MM.1S (cell line): ENCODE results near the gene MGARP.
A peak's percentile ranks its signal among the peaks of the same experiment; 100 is the strongest.
"Not testable (repeated sequence)": the region's sequence is repeated elsewhere in the genome, so short reads cannot be mapped to it uniquely, and the experiment has no call there.

Experiments used
- DNase-seq: peaks from one replicate; pipeline ENCODE4 v3.0.0-alpha.2; 2015
- H2AFZ ChIP-seq: fragments of 300-600 bp; sonication (generic); 2 replicates; pipeline ENCODE4 v1.6.0; 2016; ENCODE audit warnings: antibody characterized with exemption, low read length
- H3F3A ChIP-seq: fragments of 300-600 bp; sonication (generic); 2 replicates; pipeline ENCODE4 v1.6.1; 2016; ENCODE audit warnings: mild to moderate bottlenecking, antibody characterized with exemption, low read length, moderate library complexity, mixed read lengths; ENCODE audit not compliant: insufficient read depth
- H3K27ac ChIP-seq: fragments of 300-600 bp; sonication (generic); 2 replicates; pipeline ENCODE4 v1.5.1; 2016; ENCODE audit warnings: mild to moderate bottlenecking, low read length
- H3K27me3 ChIP-seq: fragments of 300-600 bp; sonication (generic); replicated peaks from 2 replicates; pipeline ENCODE4 v1.6.0; 2016; ENCODE audit warnings: low read length; ENCODE audit not compliant: insufficient read depth
- H3K36me3 ChIP-seq: fragments of 300-600 bp; sonication (generic); replicated peaks from 2 replicates; pipeline ENCODE4 v1.6.1; 2016; ENCODE audit warnings: mild to moderate bottlenecking, low read length, mixed read lengths; ENCODE audit not compliant: insufficient read depth
- H3K4me1 ChIP-seq: fragments of 300-600 bp; sonication (generic); 2 replicates; pipeline ENCODE4 v1.6.1; 2016; ENCODE audit warnings: low read length, mixed read lengths
- H3K4me2 ChIP-seq: fragments of 300-600 bp; sonication (generic); 2 replicates; pipeline ENCODE4 v1.6.0; 2016; ENCODE audit warnings: low read depth, low read length
- H3K4me3 ChIP-seq: fragments of 300-600 bp; sonication (generic); 2 replicates; pipeline ENCODE4 v1.5.1; 2016; ENCODE audit warnings: low read length, mixed read lengths
- H3K79me2 ChIP-seq: fragments of 300-600 bp; sonication (generic); 2 replicates; pipeline ENCODE4 v1.6.1; 2016; ENCODE audit warnings: mixed run types, low read length, mixed read lengths
- H3K9ac ChIP-seq: fragments of 300-600 bp; sonication (generic); 2 replicates; pipeline ENCODE4 v1.6.1; 2016; ENCODE audit warnings: low read length, mixed read lengths
- H3K9me2 ChIP-seq: fragments of 300-600 bp; sonication (generic); replicated peaks from 2 replicates; pipeline ENCODE4 v1.6.1; 2016; ENCODE audit warnings: mild to moderate bottlenecking, low read length, mixed read lengths; ENCODE audit not compliant: insufficient read depth
- H3K9me3 ChIP-seq: fragments of 300-600 bp; sonication (generic); replicated peaks from 2 replicates; pipeline ENCODE4 v1.6.1; 2016; ENCODE audit warnings: mild to moderate bottlenecking, low read length, mixed read lengths; ENCODE audit not compliant: insufficient read depth
- H4K20me1 ChIP-seq: fragments of 300-600 bp; sonication (generic); 2 replicates; pipeline ENCODE4 v1.6.1; 2016; ENCODE audit warnings: mild to moderate bottlenecking, low read length, moderate library complexity, mixed read lengths; ENCODE audit not compliant: insufficient read depth
- EZH2 ChIP-seq: fragments of 300-600 bp; sonication (generic); optimal IDR thresholded peaks from 2 replicates; pipeline ENCODE3; 2017; ENCODE audit warnings: low read depth, mild to moderate bottlenecking, antibody characterized with exemption, low read length, mixed read lengths
- EZH2phosphoT487 ChIP-seq: fragments of 300-600 bp; sonication (generic); IDR thresholded peaks from 2 replicates; pipeline ENCODE4 v1.6.1; 2018; ENCODE audit warnings: antibody characterized with exemption, low read length
- TF ChIP-seq, protein P1 (sequence below): fragments of 300-600 bp; sonication (generic); IDR thresholded peaks from 2 replicates; pipeline ENCODE4 v1.5.1; 2016; ENCODE audit warnings: antibody characterized with exemption, low read length, mixed read lengths

Gene MGARP

GRCh38 chr4:139315221-139315675, 35.2 kb upstream of the MGARP start:
- peak overlapping the region; percentile 77 for H3K4me2 ChIP-seq
- peaks cover 43% of the 10 kb centered on the region for H4K20me1 ChIP-seq
- TF ChIP-seq, protein P1, sequence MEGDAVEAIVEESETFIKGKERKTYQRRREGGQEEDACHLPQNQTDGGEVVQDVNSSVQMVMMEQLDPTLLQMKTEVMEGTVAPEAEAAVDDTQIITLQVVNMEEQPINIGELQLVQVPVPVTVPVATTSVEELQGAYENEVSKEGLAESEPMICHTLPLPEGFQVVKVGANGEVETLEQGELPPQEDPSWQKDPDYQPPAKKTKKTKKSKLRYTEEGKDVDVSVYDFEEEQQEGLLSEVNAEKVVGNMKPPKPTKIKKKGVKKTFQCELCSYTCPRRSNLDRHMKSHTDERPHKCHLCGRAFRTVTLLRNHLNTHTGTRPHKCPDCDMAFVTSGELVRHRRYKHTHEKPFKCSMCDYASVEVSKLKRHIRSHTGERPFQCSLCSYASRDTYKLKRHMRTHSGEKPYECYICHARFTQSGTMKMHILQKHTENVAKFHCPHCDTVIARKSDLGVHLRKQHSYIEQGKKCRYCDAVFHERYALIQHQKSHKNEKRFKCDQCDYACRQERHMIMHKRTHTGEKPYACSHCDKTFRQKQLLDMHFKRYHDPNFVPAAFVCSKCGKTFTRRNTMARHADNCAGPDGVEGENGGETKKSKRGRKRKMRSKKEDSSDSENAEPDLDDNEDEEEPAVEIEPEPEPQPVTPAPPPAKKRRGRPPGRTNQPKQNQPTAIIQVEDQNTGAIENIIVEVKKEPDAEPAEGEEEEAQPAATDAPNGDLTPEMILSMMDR, result no peak
- TF ChIP-seq EZH2 (no peak), EZH2phosphoT487 (no peak)
- peaks cover 100% of the 10 kb centered on the region for H3K79me2 ChIP-seq
- peak overlapping the region; percentile 44; the same call in 1 of the 2 replicates for H3K4me3 ChIP-seq
- H3K9ac ChIP-seq, result no peak overlapping the region
- H3K4me1 ChIP-seq, result peaks cover 14% of the 10 kb centered on the region
- H3K9me3 ChIP-seq, result no peaks in the 10 kb centered on the region
- no peaks in the 10 kb centered on the region for H3K27me3 ChIP-seq
- H2AFZ ChIP-seq, result no peak overlapping the region
- no peaks in the 10 kb centered on the region for H3K36me3 ChIP-seq
- DNase-seq, result no peak
- H3K27ac ChIP-seq, result peak overlapping the region; percentile 18; the same call in 1 of the 2 replicates
- no peaks in the 10 kb centered on the region for H3K9me2 ChIP-seq
- peaks cover 12% of the 10 kb centered on the region for H3F3A ChIP-seq

GRCh38 chr4:139314047-139314800, 34.2 kb upstream of the MGARP start:
- no peak overlapping the region for H3K4me3 ChIP-seq
- H3K79me2 ChIP-seq, result peaks cover 100% of the 10 kb centered on the region
- no peak for DNase-seq
- TF ChIP-seq, protein P1, result no peak
- TF ChIP-seq EZH2phosphoT487, result no peak
- TF ChIP-seq EZH2, result no peak
- H2AFZ ChIP-seq, result no peak overlapping the region
- no peaks in the 10 kb centered on the region for H3K36me3 ChIP-seq
- H3K27me3 ChIP-seq, result no peaks in the 10 kb centered on the region
- no peak overlapping the region for H3K27ac ChIP-seq
- H3K4me2 ChIP-seq, result no peak overlapping the region
- no peaks in the 10 kb centered on the region for H3K9me2 ChIP-seq
- peaks cover 2% of the 10 kb centered on the region for H3F3A ChIP-seq
- H4K20me1 ChIP-seq, result peaks cover 44% of the 10 kb centered on the region
- H3K4me1 ChIP-seq, result peaks cover 3% of the 10 kb centered on the region; the same call in 1 of the 2 replicates
- H3K9me3 ChIP-seq, result no peaks in the 10 kb centered on the region
- H3K9ac ChIP-seq, result no peak overlapping the region

DNA sequence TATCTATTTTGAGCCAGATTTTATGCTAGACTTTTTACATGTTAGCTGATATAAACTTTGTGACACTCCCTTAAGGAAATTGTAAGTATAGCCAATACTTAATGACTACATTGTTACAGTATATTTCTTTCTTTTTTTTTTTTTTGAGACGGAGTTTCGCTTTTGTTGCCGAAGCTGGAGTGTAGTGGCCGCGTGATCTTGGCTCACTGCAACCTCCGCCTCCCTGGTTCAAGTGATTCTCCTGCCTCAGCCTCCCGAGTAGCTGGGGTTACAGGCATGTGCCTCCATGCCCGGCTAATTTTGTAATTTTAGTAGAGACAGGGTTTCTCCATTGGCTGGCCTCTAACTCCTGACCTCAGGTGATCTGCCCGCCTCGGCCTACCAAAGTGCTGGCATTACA, 33.4 kb upstream of the MGARP start:
- H3K4me3 ChIP-seq, H3K9me2 ChIP-seq, H3K4me1 ChIP-seq, H2AFZ ChIP-seq, H3K4me2 ChIP-seq, H3K9ac ChIP-seq, H3K27me3 ChIP-seq, DNase-seq, H3K9me3 ChIP-seq, H3K27ac ChIP-seq, H3K36me3 ChIP-seq, H3F3A ChIP-seq: not testable (repeated sequence)
- Histone ChIP-seq H4K20me1 (peaks cover 44% of the 10 kb centered on the region), H3K79me2 (peaks cover 100% of the 10 kb centered on the region)
